DMS 273 treated with DMSO at 0.1 percent for 48 hours (cell line): ENCODE measurements around the gene KREMEN2.
"Not testable (repeated sequence)": the region's sequence is repeated elsewhere in the genome, so short reads cannot be mapped to it uniquely, and the experiment has no call there.

Experiments used
- DNase-seq: peaks from one replicate; lab custom pipeline; 2025; lab: John Stamatoyannopoulos, UW

The KREMEN2 gene

DNA sequence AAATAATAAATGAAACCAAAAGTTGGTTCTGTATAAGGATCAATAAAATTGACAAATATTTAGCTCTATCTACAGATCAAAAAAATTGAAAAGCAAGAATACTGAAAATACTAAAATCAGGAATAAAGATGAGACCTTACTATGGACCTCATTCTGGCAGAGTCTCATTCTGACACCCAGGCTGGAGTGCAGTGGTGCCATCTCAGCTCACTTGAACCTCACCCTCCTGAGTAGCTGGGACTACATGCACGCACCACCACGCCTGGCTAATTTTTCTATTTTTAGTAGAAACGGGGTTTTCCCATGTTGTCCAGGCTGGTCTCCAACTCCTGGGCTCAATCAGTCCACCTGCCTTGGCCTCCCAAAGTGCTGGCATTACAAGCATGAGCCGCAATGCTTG, 22.0 kb upstream of the KREMEN2 start:
- no peak for DNase-seq

GRCh38 chr16:2943716-2944115, 20.4 kb upstream of the KREMEN2 start:
- DNase-seq, result not testable (repeated sequence)

DNA sequence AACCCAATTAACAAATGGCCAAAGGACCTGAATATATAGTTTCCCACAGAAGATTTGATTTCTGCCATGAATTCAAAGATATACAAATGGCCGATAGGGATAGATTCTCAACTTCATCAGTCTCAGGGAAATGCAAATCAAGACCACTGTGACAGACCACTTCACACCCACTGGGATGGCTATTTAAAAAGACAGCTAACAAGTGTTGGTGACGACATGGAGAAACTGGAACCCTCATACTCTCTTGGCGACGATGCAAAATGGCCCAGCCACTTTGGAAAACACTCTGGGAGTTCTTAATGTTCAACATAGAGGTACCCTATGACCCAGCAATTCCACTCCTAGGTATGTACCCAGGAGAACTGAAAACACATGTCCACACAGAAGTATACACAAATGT, 17.4 kb upstream of the KREMEN2 start:
- no peak for DNase-seq

- no peak for DNase-seq
Measured at GRCh38 chr16:2948807-2949704, 15.0 kb upstream of the KREMEN2 start.

GRCh38 chr16:2949705-2950352, 14.2 kb upstream of the KREMEN2 start:
- no peak for DNase-seq

DNA sequence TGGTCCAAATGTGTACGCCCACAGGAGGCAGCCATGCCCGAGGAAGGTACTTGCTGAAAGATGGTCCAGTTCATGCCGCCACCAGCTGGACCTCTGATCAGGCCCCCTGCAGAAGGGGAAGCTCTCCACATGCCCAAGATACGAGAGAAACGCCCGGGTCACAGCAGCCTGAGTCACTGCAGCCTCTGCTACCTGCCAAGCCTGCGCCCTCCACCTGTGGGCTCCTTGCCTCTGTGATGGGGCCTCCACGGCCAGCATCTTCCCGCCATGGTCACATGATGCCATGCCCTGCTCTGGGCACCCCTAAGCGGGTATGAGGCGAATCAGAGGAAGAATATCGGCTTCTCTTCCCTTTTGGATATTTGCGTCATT, 13.7 kb upstream of the KREMEN2 start:
- no peak for DNase-seq

- DNase-seq, result no peak
Measured at GRCh38 chr16:2950773-2951172, 13.3 kb upstream of the KREMEN2 start.

- no peak for DNase-seq
Measured at GRCh38 chr16:2952679-2953078, 11.4 kb upstream of the KREMEN2 start.

DNA sequence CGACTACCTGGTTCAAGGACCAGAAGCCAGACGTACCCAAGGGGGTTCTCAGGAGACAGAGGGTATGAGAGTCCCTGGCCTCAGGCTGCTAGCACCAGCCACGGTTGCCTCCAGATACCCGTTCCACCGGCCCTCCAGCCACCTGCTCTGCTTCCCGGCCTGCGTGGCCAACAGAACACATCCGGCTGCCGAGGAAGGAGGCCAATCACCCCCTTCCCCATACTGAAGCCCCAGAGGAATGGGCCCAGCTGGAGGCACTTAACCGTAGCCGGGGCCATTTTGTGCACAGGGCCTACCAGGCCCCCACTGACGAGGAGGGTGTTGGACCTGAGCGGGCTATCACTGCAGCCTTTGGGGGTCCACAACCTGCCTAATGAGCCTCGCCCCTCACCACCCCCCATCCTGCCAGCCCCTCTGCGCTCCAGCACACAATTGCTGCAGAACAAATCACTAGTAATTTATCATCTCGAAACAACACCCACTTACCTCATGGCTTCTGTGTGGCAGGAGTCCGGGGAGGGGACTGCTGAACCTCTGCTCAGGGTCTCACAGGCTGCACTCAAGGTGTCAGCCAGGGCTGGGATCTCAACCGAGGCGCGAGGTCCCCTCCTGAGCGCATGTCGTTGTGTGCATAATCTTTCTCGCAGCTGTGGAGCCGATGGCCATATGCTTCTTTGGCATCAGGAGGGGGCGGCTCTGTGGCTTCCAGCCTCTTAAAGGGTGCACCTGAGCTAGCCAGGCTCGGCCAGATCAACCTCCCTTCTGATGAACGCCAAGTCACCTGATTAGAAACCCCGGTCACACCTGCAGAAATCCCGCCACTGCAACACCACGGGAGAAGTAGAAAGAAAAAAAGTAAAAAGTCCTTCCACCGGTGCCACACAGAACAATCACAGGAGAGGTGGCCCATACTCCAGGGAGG, 10.1 kb upstream of the KREMEN2 start:
- no peak for DNase-seq

DNA sequence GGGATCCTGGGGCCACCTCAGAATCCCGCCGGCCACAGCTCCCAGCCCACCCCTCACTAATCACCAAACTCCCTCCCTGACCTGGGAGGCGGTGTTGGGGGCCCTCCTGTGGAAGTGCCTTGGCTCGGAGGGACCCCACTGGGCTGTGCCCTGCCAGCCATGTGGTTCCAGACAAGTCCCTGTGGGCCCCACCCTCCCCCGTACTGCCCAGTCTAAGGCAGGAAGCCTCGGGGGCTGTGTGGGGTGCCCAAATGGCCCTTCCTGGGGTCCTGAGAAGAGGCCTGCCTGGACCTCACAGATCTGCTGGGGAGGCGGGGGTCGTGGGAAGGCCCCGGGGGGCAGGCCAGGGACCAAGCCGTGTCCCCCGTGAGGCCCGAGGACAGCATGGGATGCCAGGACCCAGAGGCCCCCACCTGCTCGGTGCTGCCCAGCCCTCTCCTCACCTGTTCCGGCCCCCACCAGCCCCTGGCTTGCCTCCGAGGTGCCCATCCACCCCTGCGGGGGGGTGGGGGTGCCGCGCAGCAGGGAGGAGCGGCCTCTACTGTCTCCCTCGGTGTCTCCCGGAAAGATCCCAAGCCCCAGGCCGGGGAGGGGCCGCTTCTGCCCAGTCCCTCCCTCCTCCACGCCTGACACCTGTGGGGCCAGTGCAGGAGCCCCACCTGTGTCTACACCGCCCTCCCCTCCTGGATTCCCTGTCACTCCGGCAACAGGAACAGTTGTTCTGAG, 9.3 kb upstream of the KREMEN2 start:
- no peak for DNase-seq

DNA sequence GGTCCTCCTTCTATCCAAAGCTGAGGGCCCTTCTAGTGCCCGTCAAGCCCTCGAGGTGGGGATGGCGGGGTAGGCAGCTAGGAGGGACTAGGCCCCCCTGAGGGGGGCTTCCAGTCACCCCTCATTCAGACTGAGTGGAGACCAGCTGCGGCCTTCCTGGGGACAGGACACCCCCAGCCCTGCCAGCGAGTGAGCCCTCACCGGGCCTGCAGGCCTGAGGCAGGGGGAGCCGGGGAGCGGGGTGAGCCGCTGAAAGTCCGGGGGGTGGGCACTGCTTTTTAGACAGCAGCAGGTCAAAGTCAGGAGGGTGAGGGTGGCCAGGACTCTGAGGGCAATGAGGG, 8.7 kb upstream of the KREMEN2 start:
- no peak for DNase-seq

- DNase-seq, result no peak
Measured at GRCh38 chr16:2955779-2956578, 8.1 kb upstream of the KREMEN2 start.

DNA sequence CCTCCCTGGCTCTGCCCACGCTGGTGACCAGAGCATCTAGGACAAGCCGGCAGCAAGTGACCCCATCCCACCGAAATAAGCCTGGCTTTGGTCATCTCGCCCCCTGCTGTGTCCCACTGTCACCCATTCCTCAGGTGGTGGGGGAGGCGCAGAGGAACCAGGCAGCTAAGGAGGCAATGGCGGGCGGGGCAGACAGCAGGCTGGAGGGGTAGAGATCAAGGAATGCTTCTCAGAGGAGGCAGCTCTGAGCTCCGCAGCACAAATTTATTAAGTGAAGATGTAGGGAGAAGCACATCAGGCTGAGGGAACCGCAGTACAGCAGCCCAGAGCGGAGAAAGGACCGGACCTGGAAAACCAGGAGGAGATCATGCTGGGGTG, 7.5 kb upstream of the KREMEN2 start:
- DNase-seq, result no peak

DNA sequence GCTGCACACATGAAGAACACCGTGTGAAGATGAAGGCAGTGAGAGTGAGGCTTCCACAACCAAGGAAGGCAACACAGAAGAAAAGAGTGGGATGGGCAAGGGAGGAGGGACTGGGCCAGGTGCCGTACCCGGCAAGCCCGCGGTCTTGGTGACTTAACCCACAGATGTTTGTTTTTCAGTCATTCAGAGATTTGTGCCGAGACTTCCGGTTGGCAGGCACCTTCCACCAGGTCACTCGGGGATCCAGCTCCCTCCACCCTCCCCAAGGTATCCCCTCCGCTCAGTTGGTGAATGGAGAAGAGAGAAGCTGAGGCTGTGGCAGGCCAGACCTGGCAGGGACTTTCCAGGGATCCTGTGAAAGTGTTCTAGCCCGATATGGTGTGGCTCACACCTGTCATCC, 4.9 kb upstream of the KREMEN2 start:
- no peak for DNase-seq

GRCh38 chr16:2960183-2961010, 3.7 kb upstream of the KREMEN2 start:
- no peak for DNase-seq

- DNase-seq, result no peak
Measured at GRCh38 chr16:2962334-2963073, 1.6 kb upstream of the KREMEN2 start.

- no peak for DNase-seq
Measured at GRCh38 chr16:2963074-2963722, 877 bp upstream of the KREMEN2 start.

GRCh38 chr16:2964475-2965336, 631 bp downstream of the KREMEN2 start:
- peak; percentile 49 for DNase-seq
